ENCODE results near the gene AFF4.
"Not testable (repeated sequence)": the region's sequence is repeated elsewhere in the genome, so short reads cannot be mapped to it uniquely, and the experiment has no call there.

Gene AFF4

DNA sequence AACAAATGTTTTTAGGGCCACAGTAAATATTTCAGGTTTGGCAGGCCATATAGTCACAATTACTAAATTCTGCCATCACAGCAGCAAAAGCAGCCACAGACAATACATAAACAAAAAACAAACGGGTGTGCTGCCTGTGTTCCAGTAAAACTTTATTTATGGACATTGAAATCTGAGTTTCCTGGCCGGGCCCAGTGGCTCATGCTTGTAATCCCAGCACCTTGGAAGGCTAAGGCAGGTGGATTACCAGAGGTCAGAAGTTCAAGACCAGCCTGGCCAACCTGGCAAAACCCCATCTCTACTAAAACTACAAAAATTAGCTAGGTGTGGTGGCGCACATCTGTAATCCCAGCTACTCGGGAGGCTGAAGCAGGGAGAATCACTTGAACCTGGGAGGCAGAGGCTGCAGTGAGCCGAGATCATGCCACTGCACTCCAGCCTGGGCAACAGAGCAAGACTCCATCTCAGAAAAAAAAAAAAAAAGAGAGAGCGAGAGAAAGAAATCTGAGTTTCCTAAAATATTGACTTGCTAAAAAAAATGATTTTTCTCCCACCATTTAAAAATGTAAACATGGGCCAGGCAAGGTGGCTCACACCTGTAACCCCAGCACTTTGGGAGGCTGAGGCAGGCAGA is 7.2 kb downstream of the AFF4 start:
- not testable (repeated sequence) for DNase-seq

DNA sequence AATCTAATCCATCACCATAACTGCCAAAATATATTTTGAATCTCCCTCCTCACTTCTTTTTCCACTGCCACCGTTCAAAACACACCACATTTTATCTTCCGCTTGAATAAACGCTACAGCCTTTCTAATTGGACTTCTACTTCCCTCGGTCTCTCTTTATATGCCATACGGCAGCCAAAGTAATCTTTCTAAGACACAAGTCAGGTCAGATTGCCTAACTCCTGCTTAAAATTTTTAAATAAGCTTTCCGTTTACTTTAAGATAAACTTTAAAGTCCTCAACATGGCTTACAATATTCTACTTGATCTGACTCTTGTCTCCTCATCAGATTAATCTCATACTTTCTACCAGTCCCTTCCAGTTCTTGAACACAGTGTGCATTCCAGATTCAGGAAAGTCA is 9.7 kb downstream of the AFF4 start:
- no peak for DNase-seq

GRCh38 chr5:132952829-132953228 is 10.6 kb downstream of the AFF4 start:
- no peak for DNase-seq

DNA sequence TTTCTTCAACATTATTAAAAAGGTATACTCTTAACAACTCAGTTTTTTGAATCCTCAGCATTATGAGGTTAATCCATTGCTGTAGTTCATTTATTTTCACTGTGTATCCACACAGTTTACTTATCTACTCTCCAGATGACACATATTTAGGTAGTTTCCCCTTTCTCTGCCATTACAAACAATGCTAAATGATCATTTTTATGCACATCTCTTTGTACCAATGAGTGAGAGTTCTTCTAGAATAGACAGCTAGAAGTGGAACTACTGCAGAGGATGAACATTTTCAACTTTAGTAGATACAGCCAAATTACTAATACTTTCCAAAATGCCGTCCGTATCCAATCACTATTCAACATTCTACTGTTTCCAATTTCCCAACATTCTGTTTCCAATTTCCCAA is 11.5 kb downstream of the AFF4 start:
- no peak for DNase-seq

DNA sequence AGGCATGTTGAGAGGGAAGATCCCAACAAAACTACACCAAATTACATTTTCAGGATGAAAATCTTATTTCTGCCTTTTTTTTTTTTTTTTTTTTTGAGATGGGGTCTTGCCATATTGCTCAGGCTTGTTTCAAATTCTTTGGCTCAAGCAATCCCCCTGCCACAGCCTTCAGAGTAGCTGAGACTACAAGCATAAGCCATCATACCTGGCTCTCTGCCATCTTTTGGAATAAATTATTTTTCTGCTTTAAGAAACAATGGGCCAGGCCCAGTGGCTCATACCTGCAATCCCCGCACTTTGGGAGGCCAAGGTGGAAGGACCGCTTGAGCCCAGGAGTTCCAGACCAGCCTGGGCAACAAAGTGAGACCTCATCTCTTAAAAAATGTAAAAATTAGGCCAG is 14.3 kb downstream of the AFF4 start:
- DNase-seq: no peak

- DNase-seq: no peak
Observed at GRCh38 chr5:132947671-132948070, 15.8 kb downstream of the AFF4 start.

GRCh38 chr5:132945315-132945714 is 18.1 kb downstream of the AFF4 start:
- DNase-seq: not testable (repeated sequence)

DNA sequence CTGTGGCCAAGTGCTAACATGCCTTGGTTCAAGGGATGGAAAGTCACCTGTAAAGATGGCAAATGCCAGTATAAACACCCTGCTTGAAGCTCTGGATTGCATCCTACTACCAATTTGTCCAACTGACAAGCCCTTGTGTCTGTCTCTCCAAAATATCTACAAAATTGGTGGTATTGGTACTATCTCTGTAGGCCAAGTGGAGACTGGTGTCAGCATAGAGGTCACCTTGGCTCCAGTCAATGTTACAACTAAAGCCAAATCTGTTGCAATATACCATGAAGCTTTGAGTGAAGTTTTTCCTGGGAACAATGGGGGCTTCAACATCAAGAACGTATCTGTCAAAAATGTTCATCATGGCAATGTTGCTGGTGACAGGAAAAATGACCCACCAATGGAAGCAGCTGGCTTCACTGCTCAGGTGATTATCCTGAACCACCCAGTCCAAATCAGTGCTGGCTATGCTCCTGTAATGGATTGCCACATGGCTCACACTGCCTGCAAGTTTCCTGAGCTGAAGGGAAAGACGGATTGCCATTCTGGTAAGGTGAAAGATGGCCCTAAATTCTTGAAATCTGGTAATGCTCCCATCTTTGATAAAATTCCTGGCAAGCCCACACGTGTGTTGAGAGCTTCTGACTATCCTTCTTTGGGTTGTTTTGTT is 19.9 kb downstream of the AFF4 start:
- DNase-seq: no peak

DNA sequence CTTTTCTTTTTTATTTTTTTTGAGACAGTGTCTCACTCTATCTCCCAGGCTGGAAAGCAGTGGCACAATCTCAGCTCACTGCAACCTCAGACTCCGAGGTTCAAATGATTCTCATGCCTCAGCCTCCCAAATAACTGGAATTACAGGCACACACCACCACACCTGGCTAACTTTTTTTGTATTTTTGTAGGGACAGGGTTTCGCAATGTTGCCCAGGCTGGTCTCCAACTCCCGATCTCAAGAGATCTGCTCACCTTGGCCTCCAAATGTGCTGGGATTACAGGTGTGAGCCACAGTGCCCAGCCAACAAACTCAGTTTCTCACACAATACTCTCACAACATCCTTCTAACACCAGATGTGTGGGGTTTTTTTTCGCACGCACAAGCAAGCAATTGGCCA is 22.1 kb downstream of the AFF4 start:
- no peak for DNase-seq

- DNase-seq: no peak
Observed at GRCh38 chr5:132928062-132928407, 35.4 kb downstream of the AFF4 start.

- DNase-seq: no peak
Observed at GRCh38 chr5:132927355-132928061, 35.9 kb downstream of the AFF4 start.

DNA sequence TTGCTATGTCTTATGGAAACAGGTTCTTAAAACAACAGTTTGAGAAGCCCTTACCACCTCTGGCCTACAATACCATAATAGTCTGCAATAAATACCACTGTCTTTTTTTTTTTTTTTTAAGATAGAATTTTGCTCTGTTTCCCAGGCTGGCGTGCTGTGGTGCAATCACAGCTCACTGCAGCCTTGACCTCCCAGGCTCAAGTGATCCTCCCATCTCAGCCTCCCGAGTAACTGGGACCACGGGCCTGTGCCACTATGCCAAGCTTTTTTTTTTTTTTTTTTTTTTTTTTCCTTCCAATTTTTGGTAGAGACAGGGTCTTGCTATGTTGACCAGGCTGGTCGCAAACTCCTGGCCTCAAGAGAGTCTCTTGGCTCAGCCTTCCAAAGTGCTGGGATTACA is 37.0 kb downstream of the AFF4 start:
- no peak for DNase-seq

GRCh38 chr5:132916086-132916485 is 47.3 kb downstream of the AFF4 start:
- no peak for DNase-seq

GRCh38 chr5:132915681-132916080 is 47.8 kb downstream of the AFF4 start:
- DNase-seq: no peak

DNA sequence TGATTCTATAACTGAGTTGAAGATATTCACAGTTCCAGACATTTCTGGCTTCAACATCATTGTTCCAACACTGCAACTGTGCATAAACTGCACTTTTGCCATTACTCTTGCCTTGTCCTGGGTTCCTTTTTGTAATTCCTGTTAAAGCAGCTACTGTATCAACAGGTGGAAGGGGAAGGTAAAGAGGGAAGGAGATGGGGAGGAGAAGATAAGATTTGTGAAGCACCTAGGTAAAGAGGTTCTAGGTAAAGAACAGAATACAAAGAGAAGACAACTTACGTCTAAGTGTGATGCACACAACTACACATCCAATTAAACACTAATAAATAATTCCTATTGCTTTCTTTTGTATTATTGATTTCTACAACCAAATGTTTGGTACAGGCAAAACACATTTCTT is 53.7 kb downstream of the AFF4 start:
- no peak for DNase-seq

GRCh38 chr5:132907161-132907560 is 56.3 kb downstream of the AFF4 start:
- no peak for DNase-seq

DNA sequence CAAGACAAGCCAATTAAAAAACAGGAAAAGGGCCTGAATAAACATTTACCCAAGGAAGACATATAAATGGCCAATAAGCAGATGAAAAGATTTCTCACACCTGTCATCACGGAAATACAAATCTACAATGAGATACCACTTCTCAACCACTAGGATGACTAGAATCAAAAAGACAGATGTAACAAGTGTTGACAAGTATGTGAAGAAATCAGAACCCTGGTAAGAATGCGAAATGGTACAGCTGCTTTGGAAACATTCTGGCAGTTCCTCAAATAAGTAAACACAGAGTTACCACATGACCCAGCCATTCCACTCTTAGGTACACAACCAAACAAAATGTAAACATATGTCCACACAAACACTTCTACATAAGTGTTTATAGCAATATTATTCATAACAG is 57.5 kb downstream of the AFF4 start:
- peak; percentile 9 for DNase-seq

DNA sequence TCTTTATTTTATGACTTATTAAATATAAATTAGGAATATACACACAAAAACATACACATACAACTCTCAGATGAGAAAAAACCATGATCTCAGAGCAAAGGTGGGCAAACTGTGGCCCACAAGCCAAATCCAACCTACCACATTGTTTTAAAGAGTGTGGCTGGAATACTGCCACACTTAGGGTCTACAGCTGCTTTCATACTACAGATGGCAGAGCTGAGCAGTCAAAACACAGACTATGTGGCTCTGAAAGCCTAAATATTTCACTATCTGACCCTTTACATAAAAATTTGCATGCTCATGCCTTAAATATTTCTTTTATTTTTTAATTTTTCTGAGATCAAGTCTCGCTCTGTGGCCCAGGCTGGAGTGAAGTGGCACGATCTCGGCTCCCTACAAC is 61.7 kb downstream of the AFF4 start:
- no peak for DNase-seq

GRCh38 chr5:132901036-132901435 is 62.4 kb downstream of the AFF4 start:
- no peak for DNase-seq

- no peak for DNase-seq
Observed at GRCh38 chr5:132898094-132898493, 65.3 kb downstream of the AFF4 start.

DNA sequence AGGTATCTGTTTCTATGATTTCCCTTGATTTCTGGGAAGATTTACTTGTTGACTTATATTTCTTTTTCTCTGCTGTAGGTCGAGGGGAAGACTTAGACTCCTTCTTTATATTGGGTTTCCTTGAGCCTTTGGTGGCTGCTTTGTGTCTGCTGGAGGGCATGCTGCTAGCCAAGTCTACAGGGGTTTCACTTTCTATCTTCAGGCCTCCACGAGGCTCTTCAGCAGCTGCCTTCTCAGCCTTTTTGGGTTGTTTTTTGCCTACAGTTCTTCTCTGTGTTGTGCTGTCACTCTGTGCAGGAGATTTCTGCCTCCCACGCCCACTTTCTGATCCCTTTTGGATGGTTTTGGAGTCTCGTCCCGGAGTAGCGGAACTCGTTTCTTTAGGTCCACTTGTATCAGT is 66.7 kb downstream of the AFF4 start:
- no peak for DNase-seq

- DNase-seq: no peak
Observed at GRCh38 chr5:132895719-132896305, 67.6 kb downstream of the AFF4 start.

GRCh38 chr5:132890817-132891216 is 72.6 kb downstream of the AFF4 start:
- DNase-seq: no peak

DNA sequence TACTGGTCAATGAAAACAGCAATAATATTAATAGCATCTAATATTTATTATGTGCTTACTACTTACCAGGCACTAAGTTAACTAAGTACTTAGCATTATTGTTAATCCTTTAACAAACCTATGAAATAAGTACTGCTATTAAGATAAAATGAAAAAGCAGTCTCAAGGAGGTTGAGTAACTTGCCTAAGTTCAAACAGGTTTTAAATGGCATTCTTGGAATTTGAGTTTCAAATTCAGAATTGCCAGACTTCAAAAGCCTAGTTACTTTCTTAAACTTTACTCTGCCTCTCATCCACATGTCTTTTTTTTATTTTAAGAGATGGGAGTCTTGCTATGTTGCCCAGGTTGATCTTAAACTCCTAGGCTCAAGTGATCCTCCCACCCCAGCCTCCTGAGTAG is 73.9 kb downstream of the AFF4 start:
- DNase-seq: no peak
